ENCODE measurements around the gene PARD3. TPM values are rescaled to one million over a fixed set of nuclear protein-coding genes. Genes with fewer than 3 reads are reported as not detected.

Gene PARD3
- total RNA-seq, 2 donors from 2014 or later = 59.6 to 74.6 TPM

DNA sequence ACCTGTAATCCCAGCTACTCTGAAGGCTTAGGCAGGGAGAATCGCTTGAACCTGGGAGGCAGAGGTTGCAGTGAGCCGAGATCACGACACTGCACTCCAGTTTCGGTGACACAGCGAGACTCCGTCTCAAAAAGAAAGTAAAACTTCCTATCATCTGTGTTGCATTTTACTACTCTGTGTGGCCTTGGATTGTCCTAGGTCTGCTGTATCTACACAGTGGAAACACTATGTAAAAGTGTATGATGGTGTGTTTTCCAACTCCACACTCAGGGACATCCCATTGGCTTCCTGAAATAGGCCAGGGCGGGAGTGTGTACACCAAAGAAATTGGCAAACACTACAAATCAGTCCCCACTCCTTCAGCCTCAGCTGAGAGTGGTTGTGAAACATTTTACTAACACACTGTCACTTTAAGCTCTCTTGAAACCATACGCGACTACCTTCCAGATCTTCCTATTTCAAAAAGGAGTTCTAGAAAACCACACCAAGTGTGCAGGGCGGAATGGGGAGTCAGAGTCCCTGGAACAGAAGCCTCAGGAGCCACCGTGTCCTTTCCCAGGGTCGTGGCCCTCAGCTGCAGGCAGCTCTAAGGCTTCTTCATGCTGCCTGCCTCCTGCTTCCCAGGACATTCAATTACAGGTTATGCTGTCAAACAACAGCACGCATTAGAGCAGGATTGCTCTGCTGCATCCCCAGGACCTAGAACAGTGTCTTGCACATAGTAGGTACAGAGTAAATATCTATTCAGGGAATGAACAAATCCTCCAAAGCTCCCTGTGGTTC, 275.4 kb downstream of the PARD3 start:
- WGBS, 2 experiments (ENCODE audit: insufficient coverage in 1 of 2, insufficient read length in 1 of 2) = 93 to 94% methylated on average over 8 to 13 of the region's 13 CpGs
- DNase-seq = no peak
- Histone ChIP-seq H3K27me3 (ENCODE audit: control insufficient read depth, insufficient read depth, low read length, poor library complexity, severe bottlenecking) (no peaks in the 10 kb centered on the region), H3K9ac (ENCODE audit: extremely low read depth, low read length, poor library complexity, severe bottlenecking) (no peak overlapping the region), H3K4me3 (ENCODE audit: low read length) (no peak overlapping the region), H3K27ac (ENCODE audit: low read depth, low read length) (no peak overlapping the region), H3K36me3 (ENCODE audit: control insufficient read depth, insufficient read depth, low read length) (no peaks in the 10 kb centered on the region), H3K9me3 (ENCODE audit: control insufficient read depth, low read length) (no peaks in the 10 kb centered on the region), H3K4me1 (ENCODE audit: control insufficient read depth, insufficient read depth, low read length) (peaks cover 15% of the 10 kb centered on the region)
- Mint-ChIP-seq H3K36me3 (ENCODE audit: low read depth) (peaks cover 4% of the 10 kb centered on the region), H3K27ac (peak overlapping the region; percentile 87), H3K4me3 (no peak overlapping the region), H3K4me1 (peaks cover 51% of the 10 kb centered on the region), H3K27me3 (ENCODE audit: insufficient read depth) (no peaks in the 10 kb centered on the region), H3K9me3 (no peaks in the 10 kb centered on the region)
- TF ChIP-seq, protein P1, sequence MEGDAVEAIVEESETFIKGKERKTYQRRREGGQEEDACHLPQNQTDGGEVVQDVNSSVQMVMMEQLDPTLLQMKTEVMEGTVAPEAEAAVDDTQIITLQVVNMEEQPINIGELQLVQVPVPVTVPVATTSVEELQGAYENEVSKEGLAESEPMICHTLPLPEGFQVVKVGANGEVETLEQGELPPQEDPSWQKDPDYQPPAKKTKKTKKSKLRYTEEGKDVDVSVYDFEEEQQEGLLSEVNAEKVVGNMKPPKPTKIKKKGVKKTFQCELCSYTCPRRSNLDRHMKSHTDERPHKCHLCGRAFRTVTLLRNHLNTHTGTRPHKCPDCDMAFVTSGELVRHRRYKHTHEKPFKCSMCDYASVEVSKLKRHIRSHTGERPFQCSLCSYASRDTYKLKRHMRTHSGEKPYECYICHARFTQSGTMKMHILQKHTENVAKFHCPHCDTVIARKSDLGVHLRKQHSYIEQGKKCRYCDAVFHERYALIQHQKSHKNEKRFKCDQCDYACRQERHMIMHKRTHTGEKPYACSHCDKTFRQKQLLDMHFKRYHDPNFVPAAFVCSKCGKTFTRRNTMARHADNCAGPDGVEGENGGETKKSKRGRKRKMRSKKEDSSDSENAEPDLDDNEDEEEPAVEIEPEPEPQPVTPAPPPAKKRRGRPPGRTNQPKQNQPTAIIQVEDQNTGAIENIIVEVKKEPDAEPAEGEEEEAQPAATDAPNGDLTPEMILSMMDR (conservative IDR thresholded peaks at IDR 0.05) = no peak

DNA sequence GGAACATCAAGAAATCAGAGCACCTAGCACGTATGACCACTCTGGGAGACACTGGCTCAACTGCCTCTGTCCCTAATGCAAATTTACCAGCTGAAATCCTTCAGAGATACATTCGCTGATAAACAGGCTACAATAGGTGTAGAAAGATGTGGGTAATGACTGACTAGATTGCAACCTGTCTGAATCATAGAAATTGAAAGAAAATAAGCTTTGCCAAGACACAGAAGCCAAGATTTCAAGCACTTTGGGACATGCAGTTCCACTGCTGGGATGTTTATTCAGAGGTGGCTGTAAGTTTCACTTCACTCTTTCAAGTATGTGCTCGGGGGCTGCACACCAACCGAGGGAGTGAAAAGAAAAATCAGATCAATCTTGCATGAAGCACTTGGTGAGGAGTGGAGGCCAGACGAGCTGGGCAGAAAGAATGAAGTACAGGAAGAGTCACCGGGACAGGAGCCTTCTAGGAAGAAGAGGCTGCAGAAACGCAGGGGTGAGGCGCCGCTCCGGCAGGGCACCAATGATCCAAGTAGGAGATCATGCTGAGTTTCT, 276.7 kb downstream of the PARD3 start:
- H3K9me3 ChIP-seq (ENCODE audit: control insufficient read depth, low read length) = no peaks in the 10 kb centered on the region
- peak; percentile 76 for DNase-seq
- 57 to 66% methylated on average over 5 to 10 of the region's 10 CpGs for WGBS, 2 experiments (ENCODE audit: insufficient coverage in 1 of 2, insufficient read length in 1 of 2)
- H3K36me3 Mint-ChIP-seq (ENCODE audit: low read depth) = peaks cover 4% of the 10 kb centered on the region
- H3K9me3 Mint-ChIP-seq = no peaks in the 10 kb centered on the region
- TF ChIP-seq, protein P1 (conservative IDR thresholded peaks at IDR 0.05) = no peak
- H3K27ac Mint-ChIP-seq = peak overlapping the region; percentile 90
- H3K4me3 Mint-ChIP-seq = peak overlapping the region; percentile 34
- peak overlapping the region; percentile 63 for H3K4me3 ChIP-seq (ENCODE audit: low read length)
- H3K9ac ChIP-seq (ENCODE audit: extremely low read depth, low read length, poor library complexity, severe bottlenecking) = no peak overlapping the region
- peak overlapping the region; percentile 45 for H3K27ac ChIP-seq (ENCODE audit: low read depth, low read length)
- H3K4me1 Mint-ChIP-seq = peaks cover 45% of the 10 kb centered on the region
- no peaks in the 10 kb centered on the region for H3K36me3 ChIP-seq (ENCODE audit: control insufficient read depth, insufficient read depth, low read length)
- H3K4me1 ChIP-seq (ENCODE audit: control insufficient read depth, insufficient read depth, low read length) = peaks cover 15% of the 10 kb centered on the region
- H3K27me3 Mint-ChIP-seq (ENCODE audit: insufficient read depth) = no peaks in the 10 kb centered on the region
- H3K27me3 ChIP-seq (ENCODE audit: control insufficient read depth, insufficient read depth, low read length, poor library complexity, severe bottlenecking) = no peaks in the 10 kb centered on the region

DNA sequence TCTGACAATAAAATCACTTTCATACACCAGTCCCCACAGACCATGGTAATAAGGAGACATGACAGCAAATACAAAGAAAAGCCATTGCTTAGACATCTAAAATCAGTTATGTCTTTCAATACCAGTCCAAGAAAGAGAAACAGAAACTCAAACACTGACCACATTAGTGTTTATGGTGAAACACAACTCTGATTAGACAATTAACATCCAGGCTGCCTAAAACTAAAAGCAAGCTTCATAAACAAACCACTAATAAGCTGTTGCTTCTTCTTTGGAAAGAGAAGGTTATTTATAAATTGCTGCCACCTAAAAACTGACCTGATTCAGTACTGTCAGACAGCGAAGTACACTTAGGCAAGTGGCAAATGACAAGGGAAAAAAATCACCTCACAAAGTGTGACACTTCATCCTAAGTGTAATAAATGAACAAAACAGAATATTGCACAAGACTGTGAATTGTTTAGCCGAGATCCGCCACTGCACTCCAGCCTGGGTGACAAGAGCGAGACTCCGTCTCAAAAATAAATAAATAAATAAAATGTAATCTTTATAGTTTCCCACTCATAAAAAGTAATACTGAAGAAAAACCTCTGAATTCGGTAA, 277.4 kb downstream of the PARD3 start:
- Histone ChIP-seq H3K9ac (ENCODE audit: extremely low read depth, low read length, poor library complexity, severe bottlenecking) (no peak overlapping the region), H3K36me3 (ENCODE audit: control insufficient read depth, insufficient read depth, low read length) (no peaks in the 10 kb centered on the region), H3K4me3 (ENCODE audit: low read length) (peak overlapping the region; percentile 63), H3K27ac (ENCODE audit: low read depth, low read length) (no peak overlapping the region), H3K27me3 (ENCODE audit: control insufficient read depth, insufficient read depth, low read length, poor library complexity, severe bottlenecking) (no peaks in the 10 kb centered on the region), H3K4me1 (ENCODE audit: control insufficient read depth, insufficient read depth, low read length) (peaks cover 15% of the 10 kb centered on the region), H3K9me3 (ENCODE audit: control insufficient read depth, low read length) (no peaks in the 10 kb centered on the region)
- no peak for DNase-seq
- H3K4me1 Mint-ChIP-seq = peaks cover 45% of the 10 kb centered on the region
- peak overlapping the region; percentile 34 for H3K4me3 Mint-ChIP-seq
- TF ChIP-seq, protein P1 (conservative IDR thresholded peaks at IDR 0.05) = no peak
- no peaks in the 10 kb centered on the region for H3K9me3 Mint-ChIP-seq
- peaks cover 4% of the 10 kb centered on the region for H3K36me3 Mint-ChIP-seq (ENCODE audit: low read depth)
- peak overlapping the region; percentile 90 for H3K27ac Mint-ChIP-seq
- no peaks in the 10 kb centered on the region for H3K27me3 Mint-ChIP-seq (ENCODE audit: insufficient read depth)
- WGBS, 2 experiments (ENCODE audit: insufficient coverage in 1 of 2, insufficient read length in 1 of 2) = 91 to 94% methylated on average over 2 to 5 of the region's 6 CpGs

Data from endodermal cell (in vitro differentiated cells).